Esophagus (tissue), 2 donors: ENCODE data around the gene STMN1. TPM values are rescaled to one million over a fixed set of nuclear protein-coding genes. Genes with fewer than 3 reads are reported as not detected.
"Not testable (repeated sequence)": the region's sequence is repeated elsewhere in the genome, so short reads cannot be mapped to it uniquely, and the experiment has no call there.

Experiments used
- H3K27ac ChIP-seq, 2 donors: one replicate each; pipeline ENCODE4 v1.5.1; 2013; ENCODE audit warnings: low read depth in 2 of 2, mild to moderate bottlenecking in 2 of 2, inconsistent platforms in 1 of 2, low read length in 1 of 2, moderate library complexity in 1 of 2
- H3K27me3 ChIP-seq, 2 donors: one replicate each; pipeline ENCODE4 v1.6.1; 2013; ENCODE audit warnings: low read length in 2 of 2, control low read depth in 1 of 2, mild to moderate bottlenecking in 1 of 2; ENCODE audit not compliant: insufficient read depth in 2 of 2, control insufficient read depth in 1 of 2
- H3K36me3 ChIP-seq, 2 donors: one replicate each; pipeline ENCODE4 v1.6.1; 2013; ENCODE audit warnings: low read length in 1 of 2; ENCODE audit not compliant: control insufficient read depth in 2 of 2, insufficient read depth in 2 of 2
- H3K4me1 ChIP-seq, 2 donors: one replicate each; pipeline ENCODE4 v1.6.1; 2013; ENCODE audit warnings: low read length in 1 of 2; ENCODE audit not compliant: control insufficient read depth in 2 of 2, insufficient read depth in 2 of 2
- H3K4me3 ChIP-seq, 2 donors: one replicate each; pipeline ENCODE4 v1.5.1; 2013; ENCODE audit warnings: low read length in 2 of 2, mild to moderate bottlenecking in 2 of 2, low read depth in 1 of 2, moderate library complexity in 1 of 2
- H3K9me3 ChIP-seq, 2 donors: one replicate each; pipeline ENCODE4 v1.6.1; 2013; ENCODE audit warnings: mild to moderate bottlenecking in 2 of 2, low read depth in 1 of 2, low read length in 1 of 2, moderate library complexity in 1 of 2; ENCODE audit not compliant: control insufficient read depth in 2 of 2, insufficient read depth in 1 of 2
- WGBS, 2 donors: extraction: QIAGEN DNeasy Blood & Tissue Kit; methylation state at CpG; one replicate each; pipeline ENCODE4 v1.1.7; 2013; 5-methylcytosine and 5-hydroxymethylcytosine counted together
- polyA plus RNA-seq, 2 donors: library from polyadenylated mRNA; stranded (reverse); fragments of 200-250 nt; gene quantifications; one replicate each; pipeline ENCODE4 v1.2.3, GENCODE V29; 2013
- donor health status: healthy with polysubstance abuse.
- donor health status: Bipolar disorder and iron deficiency.

The STMN1 gene
- polyA plus RNA-seq, 2 donors, result 115 to 137 TPM

GRCh38 chr1:25936947-25937346, 30.7 kb upstream of the STMN1 start:
- H3K4me3 ChIP-seq, result no peak overlapping the region
- no peaks in the 10 kb centered on the region for H3K9me3 ChIP-seq
- 52 to 63% methylated on average over 4 of the region's 4 CpGs for WGBS, 2 donors
- H3K27me3 ChIP-seq, result no peaks in the 10 kb centered on the region
- H3K27ac ChIP-seq, result no peak overlapping the region
- no peaks in the 10 kb centered on the region for H3K36me3 ChIP-seq
- H3K4me1 ChIP-seq, result no peaks in the 10 kb centered on the region

- no peak overlapping the region for H3K27ac ChIP-seq
- H3K4me1 ChIP-seq, result peaks cover 0 to 3% of the 10 kb centered on the region in 2 donors
- no peak overlapping the region for H3K4me3 ChIP-seq
- H3K27me3 ChIP-seq, result no peaks in the 10 kb centered on the region
- no peaks in the 10 kb centered on the region for H3K9me3 ChIP-seq
- WGBS, 2 donors, result 68 to 69% methylated on average over 13 of the region's 13 CpGs
- no peaks in the 10 kb centered on the region for H3K36me3 ChIP-seq
Observed at GRCh38 chr1:25933479-25934365, 27.5 kb upstream of the STMN1 start.

GRCh38 chr1:25932811-25933400, 26.7 kb upstream of the STMN1 start:
- H3K9me3 ChIP-seq, H3K4me1 ChIP-seq, H3K27me3 ChIP-seq, H3K4me3 ChIP-seq, H3K36me3 ChIP-seq, H3K27ac ChIP-seq: not testable (repeated sequence)
- WGBS, 2 donors, result 61 to 62% methylated on average over 12 of the region's 12 CpGs

- peaks cover 0 to 5% of the 10 kb centered on the region in 2 donors for H3K4me1 ChIP-seq
- WGBS, 2 donors, result 46 to 59% methylated on average over 5 of the region's 5 CpGs
Observed at GRCh38 chr1:25932321-25932720, 26.1 kb upstream of the STMN1 start.

GRCh38 chr1:25929016-25929415, 22.8 kb upstream of the STMN1 start:
- Histone ChIP-seq H3K27me3 (no peaks in the 10 kb centered on the region), H3K4me3 (no peak overlapping the region)
- WGBS, 2 donors, result 84 to 86% methylated on average over 7 of the region's 7 CpGs

More at GRCh38 chr1:25932321-25932720, 26.1 kb upstream of the STMN1 start:
- Histone ChIP-seq H3K27ac (no peak overlapping the region), H3K4me3 (no peak overlapping the region), H3K9me3 (no peaks in the 10 kb centered on the region), H3K36me3 (no peaks in the 10 kb centered on the region), H3K27me3 (no peaks in the 10 kb centered on the region)

GRCh38 chr1:25927521-25928265, 21.5 kb upstream of the STMN1 start:
- Histone ChIP-seq H3K36me3 (no peaks in the 10 kb centered on the region), H3K9me3 (no peaks in the 10 kb centered on the region), H3K27me3 (no peaks in the 10 kb centered on the region), H3K4me1 (peaks cover under 1 to 5% of the 10 kb centered on the region in 2 donors), H3K27ac (no peak overlapping the region), H3K4me3 (no peak overlapping the region)
- WGBS, 2 donors, result 87 to 92% methylated on average over 5 of the region's 5 CpGs

More at GRCh38 chr1:25929016-25929415, 22.8 kb upstream of the STMN1 start:
- no peak overlapping the region for H3K27ac ChIP-seq
- peaks cover 0 to 5% of the 10 kb centered on the region in 2 donors for H3K4me1 ChIP-seq
- no peaks in the 10 kb centered on the region for H3K36me3 ChIP-seq
- H3K9me3 ChIP-seq, result no peaks in the 10 kb centered on the region

- no peaks in the 10 kb centered on the region for H3K27me3 ChIP-seq
- H3K4me3 ChIP-seq, result no peak overlapping the region
- WGBS, 2 donors, result 81 to 83% methylated on average over 13 of the region's 13 CpGs
- peaks cover 3 to 7% of the 10 kb centered on the region in 2 donors for H3K4me1 ChIP-seq
- no peaks in the 10 kb centered on the region for H3K36me3 ChIP-seq
- H3K9me3 ChIP-seq, result no peaks in the 10 kb centered on the region
- H3K27ac ChIP-seq, result no peak overlapping the region
Observed at GRCh38 chr1:25926731-25927496, 20.7 kb upstream of the STMN1 start.

- H3K27ac ChIP-seq, result no peak overlapping the region
- WGBS, 2 donors, result 63 to 72% methylated on average over 2 of the region's 2 CpGs
- H3K4me1 ChIP-seq, result peaks cover 3 to 7% of the 10 kb centered on the region in 2 donors
- no peaks in the 10 kb centered on the region for H3K36me3 ChIP-seq
- H3K9me3 ChIP-seq, result no peaks in the 10 kb centered on the region
- H3K27me3 ChIP-seq, result no peaks in the 10 kb centered on the region
- H3K4me3 ChIP-seq, result no peak overlapping the region
Observed at GRCh38 chr1:25924454-25924853, 18.2 kb upstream of the STMN1 start.

- Histone ChIP-seq H3K4me1 (peaks cover 3% of the 10 kb centered on the region in 2 donors), H3K27me3 (no peaks in the 10 kb centered on the region), H3K27ac (peak overlapping the region; percentile 75 to 86), H3K4me3 (peak overlapping the region; percentile 50 to 63), H3K36me3 (no peaks in the 10 kb centered on the region), H3K9me3 (no peaks in the 10 kb centered on the region)
- 1 to 2% methylated on average over 32 of the region's 32 CpGs for whole genome bisulfite sequencing, 2 donors
Observed at GRCh38 chr1:25922971-25923552, 16.8 kb upstream of the STMN1 start.
